Body of pancreas (tissue), 4 donors: ENCODE results near the gene CACYBP.

Experiments used
- POLR2A ChIP-seq, 3 donors: fragments of 450-650 bp; IDR thresholded peaks; one replicate each; pipeline ENCODE4 v1.6.1; 2016; ENCODE audit warnings: antibody characterized with exemption in 3 of 3, mild to moderate bottlenecking in 2 of 3
- TF ChIP-seq, protein P1 (sequence below), 7 experiments: fragments of 450-650 bp in 4 of 7; fragments of 200-600 bp in 3 of 7; sonication (generic) in 3 of 7; IDR thresholded peaks; one replicate each; pipeline ENCODE4 v1.5.1; 2016 to 2019; ENCODE audit warnings: antibody characterized with exemption in 7 of 7

DNA sequence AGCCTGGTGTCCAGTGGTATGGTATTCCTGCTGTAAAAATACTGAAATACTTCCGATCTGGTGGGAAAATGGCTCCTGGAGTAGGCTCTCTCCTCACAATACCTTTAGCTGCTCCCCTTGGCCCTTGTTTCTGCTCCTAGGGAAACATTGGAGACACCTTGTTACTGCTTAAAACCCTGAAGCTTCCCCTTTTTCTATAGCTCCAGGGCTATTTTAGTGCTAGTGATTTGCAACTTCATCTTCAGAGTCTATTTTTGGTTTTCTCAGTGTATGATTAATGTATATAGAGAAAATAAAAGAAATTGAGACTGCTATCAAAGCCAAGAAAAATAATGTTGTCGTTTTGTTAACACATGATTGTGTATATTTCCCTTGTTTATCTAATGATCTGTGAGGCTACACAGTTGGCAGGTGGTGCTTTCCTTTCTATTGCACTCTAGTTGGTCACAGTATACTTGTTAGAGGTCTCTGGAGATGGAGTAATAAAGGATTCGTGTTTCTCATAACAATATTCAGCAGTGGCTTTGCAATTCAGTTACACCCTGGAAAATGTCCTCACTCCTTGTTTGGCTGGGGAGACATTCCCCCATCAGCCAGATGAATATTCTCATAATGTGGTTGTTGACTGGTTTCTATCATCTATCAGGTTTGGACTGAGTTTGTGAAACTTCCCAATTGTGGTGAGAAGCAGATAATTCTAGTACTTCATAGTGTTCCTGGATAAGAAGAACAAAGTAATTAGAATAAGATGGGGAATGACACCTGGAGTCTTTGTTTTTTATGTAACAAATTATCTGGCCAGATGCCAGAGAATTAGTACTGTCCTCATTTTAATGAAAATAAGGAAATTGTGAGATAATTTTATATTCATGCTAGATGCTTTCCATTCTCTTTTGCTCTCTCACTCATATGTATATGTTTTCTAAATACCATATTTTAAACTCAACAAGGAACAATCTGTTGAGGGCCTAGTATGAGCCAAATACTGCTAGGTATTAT, 44.8 kb upstream of the CACYBP start:
- TF ChIP-seq, protein P1, sequence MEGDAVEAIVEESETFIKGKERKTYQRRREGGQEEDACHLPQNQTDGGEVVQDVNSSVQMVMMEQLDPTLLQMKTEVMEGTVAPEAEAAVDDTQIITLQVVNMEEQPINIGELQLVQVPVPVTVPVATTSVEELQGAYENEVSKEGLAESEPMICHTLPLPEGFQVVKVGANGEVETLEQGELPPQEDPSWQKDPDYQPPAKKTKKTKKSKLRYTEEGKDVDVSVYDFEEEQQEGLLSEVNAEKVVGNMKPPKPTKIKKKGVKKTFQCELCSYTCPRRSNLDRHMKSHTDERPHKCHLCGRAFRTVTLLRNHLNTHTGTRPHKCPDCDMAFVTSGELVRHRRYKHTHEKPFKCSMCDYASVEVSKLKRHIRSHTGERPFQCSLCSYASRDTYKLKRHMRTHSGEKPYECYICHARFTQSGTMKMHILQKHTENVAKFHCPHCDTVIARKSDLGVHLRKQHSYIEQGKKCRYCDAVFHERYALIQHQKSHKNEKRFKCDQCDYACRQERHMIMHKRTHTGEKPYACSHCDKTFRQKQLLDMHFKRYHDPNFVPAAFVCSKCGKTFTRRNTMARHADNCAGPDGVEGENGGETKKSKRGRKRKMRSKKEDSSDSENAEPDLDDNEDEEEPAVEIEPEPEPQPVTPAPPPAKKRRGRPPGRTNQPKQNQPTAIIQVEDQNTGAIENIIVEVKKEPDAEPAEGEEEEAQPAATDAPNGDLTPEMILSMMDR (IDR thresholded peaks at IDR 0.05), result no peak
- TF ChIP-seq POLR2A (IDR thresholded peaks at IDR 0.05), result no peak
